A549 treated with RU486 at 1 μM for 4 hours (cell line): ENCODE measurements around the gene HELZ2. TPM values are rescaled to one million over a fixed set of nuclear protein-coding genes. Genes with fewer than 3 reads are reported as not detected.

Experiments used
- total RNA-seq: library from RNA; stranded (reverse); fragments of 200-300 nt; extraction: Qiagen RNA extraction; gene quantifications from 5 replicates; pipeline ENCODE4 v1.2.3, GENCODE V29; 2022; ENCODE audit warnings: low read depth

The HELZ2 gene, protein sequence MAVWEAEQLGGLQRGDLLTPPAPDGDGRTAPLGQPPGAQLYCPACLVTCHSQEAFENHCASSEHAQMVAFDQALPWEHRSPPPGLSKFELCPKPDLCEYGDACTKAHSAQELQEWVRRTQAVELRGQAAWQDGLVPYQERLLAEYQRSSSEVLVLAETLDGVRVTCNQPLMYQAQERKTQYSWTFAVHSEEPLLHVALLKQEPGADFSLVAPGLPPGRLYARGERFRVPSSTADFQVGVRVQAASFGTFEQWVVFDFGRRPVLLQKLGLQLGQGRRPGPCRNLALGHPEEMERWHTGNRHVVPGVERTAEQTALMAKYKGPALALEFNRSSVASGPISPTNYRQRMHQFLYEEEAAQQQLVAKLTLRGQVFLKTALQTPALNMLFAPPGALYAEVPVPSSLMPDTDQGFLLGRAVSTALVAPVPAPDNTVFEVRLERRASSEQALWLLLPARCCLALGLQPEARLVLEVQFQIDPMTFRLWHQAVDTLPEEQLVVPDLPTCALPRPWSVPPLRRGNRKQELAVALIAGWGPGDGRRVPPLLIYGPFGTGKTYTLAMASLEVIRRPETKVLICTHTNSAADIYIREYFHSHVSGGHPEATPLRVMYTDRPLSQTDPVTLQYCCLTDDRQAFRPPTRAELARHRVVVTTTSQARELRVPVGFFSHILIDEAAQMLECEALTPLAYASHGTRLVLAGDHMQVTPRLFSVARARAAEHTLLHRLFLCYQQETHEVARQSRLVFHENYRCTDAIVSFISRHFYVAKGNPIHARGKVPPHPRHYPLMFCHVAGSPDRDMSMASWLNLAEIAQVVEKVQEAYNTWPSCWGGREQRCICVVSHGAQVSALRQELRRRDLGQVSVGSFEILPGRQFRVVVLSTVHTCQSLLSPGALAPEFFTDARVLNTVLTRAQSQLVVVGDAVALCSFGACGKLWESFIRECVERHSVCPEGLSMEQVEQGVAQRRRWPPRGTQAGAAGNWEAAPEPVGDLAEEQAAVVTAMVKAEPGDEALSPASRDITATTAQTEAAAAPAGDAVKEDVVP (N-terminal part only)
- total RNA-seq: 6.6 to 10.8 TPM (median 9.3 TPM) in 5 replicates

DNA sequence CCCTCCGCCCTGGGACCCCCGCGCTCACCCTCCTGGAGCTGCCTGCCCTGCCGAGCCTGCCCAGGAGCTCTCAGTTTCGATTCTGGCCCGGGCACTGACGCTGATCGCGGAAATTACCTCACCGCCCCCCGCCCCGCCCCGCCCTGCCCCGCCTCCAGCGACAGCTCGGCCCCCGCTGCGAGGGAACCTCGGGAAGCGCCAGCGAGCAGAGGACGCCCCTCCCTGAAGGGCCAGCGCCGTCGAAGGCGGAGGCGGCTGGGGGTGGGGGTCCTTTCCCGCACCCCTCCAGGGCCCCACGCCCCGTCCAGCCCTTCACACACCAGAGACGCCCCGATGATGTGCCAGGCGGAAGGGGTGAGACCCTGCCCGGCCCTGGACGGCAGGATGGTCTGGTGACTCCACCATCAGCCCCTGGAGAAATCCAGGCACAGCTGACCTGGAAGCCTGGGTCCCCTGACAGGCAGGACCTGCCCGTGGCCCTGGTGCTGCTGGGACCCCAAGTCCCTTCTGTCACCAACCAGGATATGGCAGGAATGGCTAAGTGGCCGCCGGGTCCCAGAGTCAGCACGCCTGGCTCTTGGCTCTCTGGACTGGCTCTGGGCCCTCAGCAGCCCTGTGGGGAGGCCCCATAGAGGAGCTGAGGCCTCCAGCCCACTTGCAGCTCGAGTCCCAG, at the start of gene HELZ2:
HELZ2 (minus strand) TSS at position 84 of the 673 bp plus-strand sequence. CDS start 1,854 bp downstream, outside the sequence.

DNA sequence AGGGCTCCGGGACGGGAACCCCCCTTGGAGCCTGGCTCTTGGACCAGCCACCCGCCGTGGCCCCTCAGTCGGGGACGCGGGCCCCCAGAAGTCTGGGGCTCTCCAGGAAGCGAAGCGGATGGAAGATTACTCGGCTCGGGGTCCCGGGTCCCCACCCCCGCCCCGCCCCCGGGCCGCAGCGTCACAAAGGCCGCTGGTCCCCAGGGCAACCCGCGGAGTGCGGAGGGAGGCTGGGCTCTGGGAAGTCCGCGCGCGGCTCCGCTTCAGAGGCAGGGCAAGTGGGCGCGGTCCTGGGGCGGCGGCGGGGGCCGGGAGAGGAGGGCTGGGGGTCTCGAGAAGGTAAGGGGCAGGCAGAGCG, 20.1 kb downstream of the HELZ2 start, which contains the start of gene FNDC11:
FNDC11 (plus strand) TSS at position 227 of the 358 bp plus-strand sequence. CDS start 1,505 bp downstream, outside the sequence.

DNA sequence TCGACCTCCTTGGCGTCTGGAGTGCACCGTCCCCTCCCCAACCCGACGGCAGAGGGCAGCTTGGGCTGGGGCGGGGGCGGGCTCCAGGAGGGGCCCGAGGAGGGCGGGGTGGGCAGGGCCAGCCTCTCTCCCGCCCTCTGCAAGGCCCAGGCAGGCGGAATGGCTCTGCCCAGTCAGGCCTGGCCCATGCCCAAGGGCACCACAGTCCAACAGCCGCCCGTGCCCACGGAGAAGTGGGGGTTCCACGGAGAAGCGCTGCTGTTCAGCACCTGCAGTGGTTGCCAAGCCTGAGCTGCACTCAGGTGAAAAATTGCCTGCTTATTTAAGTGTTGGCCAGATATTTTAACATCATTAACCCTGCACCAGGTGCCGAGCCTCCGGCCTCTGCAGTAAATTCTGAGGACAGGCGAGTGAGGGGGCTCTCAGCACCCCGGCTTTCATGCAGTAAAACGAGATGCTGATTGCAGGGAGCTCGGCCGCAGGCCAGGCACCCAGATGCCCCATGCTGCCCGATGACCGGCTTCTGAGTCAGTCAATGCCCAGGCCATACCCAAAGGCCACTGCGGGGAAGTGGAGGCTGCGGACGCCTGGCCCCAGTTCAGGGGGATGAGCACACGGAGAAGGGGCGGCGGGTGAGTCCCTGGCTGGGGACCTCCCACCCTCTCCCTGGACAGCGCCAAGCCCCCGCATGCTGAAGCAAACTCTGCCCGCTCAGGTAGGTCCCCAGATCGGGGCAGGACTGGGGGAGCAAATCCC, 26.1 kb downstream of the HELZ2 start, which contains the start of gene SRMS:
SRMS (minus strand) TSS at position 25 of the 756 bp plus-strand sequence. CDS start 286 bp downstream, outside the sequence.

DNA sequence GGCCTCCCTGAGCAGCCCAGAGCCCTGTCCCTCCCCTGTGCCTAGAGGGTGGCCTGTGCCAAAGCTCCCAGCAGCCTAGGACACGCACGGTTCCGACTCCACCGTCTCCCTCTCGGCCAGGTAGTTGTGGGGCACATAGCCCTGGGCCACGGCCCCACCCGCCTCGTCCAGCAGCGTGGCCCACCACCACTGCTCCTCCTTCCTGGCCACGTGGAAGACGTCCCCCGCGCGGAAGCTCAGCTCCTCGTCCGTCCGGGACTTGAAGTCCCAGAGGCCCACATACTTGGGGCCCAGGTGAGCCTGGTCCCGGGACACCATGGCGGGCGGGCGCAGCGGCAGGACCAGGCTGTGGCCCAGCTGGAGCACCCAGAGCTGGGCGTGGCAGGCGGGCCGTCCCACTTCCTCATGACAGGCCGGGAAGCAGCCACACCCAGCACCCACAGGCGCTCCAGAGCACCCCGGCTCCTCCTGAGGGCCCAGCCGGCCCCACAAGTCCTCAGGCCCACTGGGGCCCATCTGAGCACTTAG, 37.0 kb downstream of the HELZ2 start, which contains the start of gene PTK6:
PTK6 (minus strand) TSS at position 380 of the 528 bp plus-strand sequence; CDS start at position 318, 62 bp downstream.

Other genes with a start within 250 kb of the HELZ2 start
- 0.15 to 0.37 TPM (median 0.22 TPM) in 5 replicates for gene CHRNA4, start 212.9 kb downstream of the HELZ2 start, total RNA-seq
- gene KCNQ2, start 101.6 kb downstream of the HELZ2 start, total RNA-seq: 0.49 to 1.3 TPM (median 0.60 TPM) in 5 replicates
- gene EEF1A2, start 75.2 kb downstream of the HELZ2 start, total RNA-seq: 134 to 157 TPM (median 155 TPM) in 5 replicates
- 281 to 345 TPM (median 335 TPM) in 5 replicates for gene PPDPF, start 53.5 kb downstream of the HELZ2 start, total RNA-seq
- gene PTK6, start 36.9 kb downstream of the HELZ2 start, total RNA-seq: 1.8 to 3.3 TPM (median 2.4 TPM) in 5 replicates
- gene SRMS, start 26.5 kb downstream of the HELZ2 start, total RNA-seq: not detected in 5 replicates
- 0.18 to 0.29 TPM (median 0.22 TPM) in 4 of 5 replicates, not detected in the other for gene FNDC11, start 20.1 kb downstream of the HELZ2 start, total RNA-seq
- gene GMEB2, start 52.9 kb upstream of the HELZ2 start, total RNA-seq: 8.0 to 10.7 TPM (median 9.8 TPM) in 5 replicates
- gene STMN3, start 79.2 kb upstream of the HELZ2 start, total RNA-seq: 6.7 to 10.3 TPM (median 9.8 TPM) in 5 replicates
- 3.7 to 7.4 TPM (median 5.8 TPM) in 5 replicates for gene RTEL1, start 84.1 kb upstream of the HELZ2 start, total RNA-seq
- 0.46 to 1.2 TPM (median 0.60 TPM) in 5 replicates for gene TNFRSF6B, start 122.4 kb upstream of the HELZ2 start, total RNA-seq
- 26.6 to 39.0 TPM (median 32.9 TPM) in 5 replicates for gene ARFRP1, start 133.7 kb upstream of the HELZ2 start, total RNA-seq
- 18.7 to 27.3 TPM (median 26.3 TPM) in 5 replicates for gene ZGPAT, start 133.8 kb upstream of the HELZ2 start, total RNA-seq
- 3.3 to 10.2 TPM (median 8.5 TPM) in 5 replicates for gene LIME1, start 162.4 kb upstream of the HELZ2 start, total RNA-seq
- 57.0 to 107 TPM (median 91.7 TPM) in 5 replicates for gene SLC2A4RG, start 165.5 kb upstream of the HELZ2 start, total RNA-seq